ENCODE results near the gene ZNRF2.

GRCh38 chr7:30303312-30304039 is 19.1 kb downstream of the ZNRF2 start:
- TF ChIP-seq CTCF (conservative IDR thresholded peaks at IDR 0.05 in 1 of 2, IDR thresholded peaks at IDR 0.05 in 1 of 2; ENCODE audit: extremely low read depth in 1 of 2, insufficient read depth in 1 of 2, low read depth in 1 of 2, low read length in 2 of 2) (no peak), EZH2 (IDR thresholded peaks at IDR 0.05; ENCODE audit: borderline replicate concordance, low read length) (no peak)

Data from mammary epithelial cell (primary cell).